ENCODE data around the gene ARL11. TPM values are rescaled to one million over a fixed set of nuclear protein-coding genes. Genes with fewer than 3 reads are reported as not detected.

The ARL11 gene
- total and polyA plus RNA-seq, 2 of the 4 experiments (the other 2 are of a cell fraction): not detected

- no peaks in the 10 kb centered on the region for H4K20me1 ChIP-seq (ENCODE audit: insufficient read depth, low read length)
- H3K4me3 ChIP-seq (ENCODE audit: insufficient read depth, low read depth, low read length): no peak overlapping the region
- H3K9me3 ChIP-seq (ENCODE audit: control insufficient read depth, insufficient read depth, low read length): no peaks in the 10 kb centered on the region
- no peak overlapping the region for H2AK9ac ChIP-seq (replicated peaks; ENCODE audit: low read depth, low read length, poor library complexity)
- H3K4ac ChIP-seq (ENCODE audit: low read depth, low read length): no peak overlapping the region
- TF ChIP-seq CHD1 (IDR thresholded peaks at IDR 0.05; ENCODE audit: low read depth, low read length) (no peak), USF2 (IDR thresholded peaks at IDR 0.05; ENCODE audit: low read depth, low read length) (no peak), POLR2A (IDR thresholded peaks at IDR 0.05; ENCODE audit: low read depth, low read length) (no peak), CEBPB (IDR thresholded peaks at IDR 0.05; ENCODE audit: low read depth, low read length) (no peak), ELK1 (IDR thresholded peaks at IDR 0.05; ENCODE audit: borderline replicate concordance, low read depth, low read length) (no peak), MAZ (IDR thresholded peaks at IDR 0.05; ENCODE audit: borderline replicate concordance, low read depth, low read length) (no peak), RFX5 (IDR thresholded peaks at IDR 0.05; ENCODE audit: low read depth, low read length) (no peak), CTCF (conservative IDR thresholded peaks at IDR 0.05; ENCODE audit: low read depth, low read length) (no peak), RCOR1 (IDR thresholded peaks at IDR 0.05; ENCODE audit: insufficient replicate concordance, low read length) (no peak), FOS (IDR thresholded peaks at IDR 0.05; ENCODE audit: low read depth, low read length) (no peak), SMC3 (IDR thresholded peaks at IDR 0.05; ENCODE audit: low read depth, low read length) (no peak), MXI1 (IDR thresholded peaks at IDR 0.05; ENCODE audit: borderline replicate concordance, low read depth, low read length) (no peak), BHLHE40 (IDR thresholded peaks at IDR 0.05; ENCODE audit: low read depth, low read length) (no peak), MAFK (IDR thresholded peaks at IDR 0.05; ENCODE audit: low read depth, low read length) (no peak), RAD21 (IDR thresholded peaks at IDR 0.05; ENCODE audit: low read length) (no peak), NFE2L2 (IDR thresholded peaks at IDR 0.05; ENCODE audit: low read depth, low read length) (no peak)
- no peak overlapping the region for H4K91ac ChIP-seq (ENCODE audit: insufficient read depth, low read depth, low read length)
- dilution Hi-C loops (cut with HindIII; ENCODE audit: low sequenced_read_pairs, unreplicated experiment) (no loop called here), intact Hi-C loops (cut with micrococcal nuclease) (no loop called here), in situ Hi-C loops (cut with MboI; ENCODE audit: low sequenced_read_pairs) (no loop called here)
- no peak overlapping the region for H2AFZ ChIP-seq (replicated peaks; ENCODE audit: low read length, poor library complexity)
- POLR2A ChIA-PET (ENCODE audit: unreplicated experiment): no interaction called here
- no peaks in the 10 kb centered on the region for H3K36me3 ChIP-seq (ENCODE audit: control insufficient read depth, insufficient read depth, low read length)
- no peaks in the 10 kb centered on the region for H3K27me3 ChIP-seq (ENCODE audit: control insufficient read depth, insufficient read depth, low read length)
- H2BK120ac ChIP-seq (ENCODE audit: low read depth, low read length): no peak overlapping the region
- H4K5ac ChIP-seq (ENCODE audit: low read depth, low read length): no peak overlapping the region
- no peak overlapping the region for H2BK5ac ChIP-seq (ENCODE audit: low read depth, low read length, poor library complexity, severe bottlenecking)
- no peak overlapping the region for H3K14ac ChIP-seq (replicated peaks; ENCODE audit: low read depth, low read length)
- peaks cover under 1% of the 10 kb centered on the region; the same call in 1 of the 2 replicates for H3K4me1 ChIP-seq (ENCODE audit: control insufficient read depth, insufficient read depth, low read length)
- BruUV-seq (replicated peaks): no TSS peak
- no peak overlapping the region for H2BK15ac ChIP-seq (ENCODE audit: low read depth, low read length)
- H3K23ac ChIP-seq (ENCODE audit: low read depth, low read length): no peak overlapping the region
- WGBS, 2 experiments (ENCODE audit: extremely low coverage in 2 of 2, insufficient read length in 1 of 2): 100% methylated on average over 1 of the region's 5 CpGs; no CpG with 5 or more reads in 1 of the 2 experiments
- H3K18ac ChIP-seq (ENCODE audit: low read depth, low read length): no peak overlapping the region
- H2AK5ac ChIP-seq (ENCODE audit: low read depth, low read length): no peak overlapping the region
- no peak overlapping the region for H3K56ac ChIP-seq (ENCODE audit: extremely low read depth, insufficient read depth, low read length)
- H2BK20ac ChIP-seq (ENCODE audit: low read depth, low read length): no peak overlapping the region
- CTCF ChIA-PET: no interaction called here
- no peaks in the 10 kb centered on the region for H3K9me1 ChIP-seq (ENCODE audit: insufficient read depth, low read length)
- ATAC-seq (ENCODE audit: low read depth): no peak
- H3K27ac ChIP-seq (ENCODE audit: insufficient read depth, low read length): no peak overlapping the region
- no peak overlapping the region for H3K9ac ChIP-seq (ENCODE audit: low read depth, low read length)
- DNase-seq: no peak
- no peaks in the 10 kb centered on the region for H3K79me1 ChIP-seq (ENCODE audit: low read depth in 1 of 2, low read length in 2 of 2)
- no peak overlapping the region for H4K8ac ChIP-seq (ENCODE audit: low read depth in 2 of 2, low read length in 2 of 2)
- H3K4me2 ChIP-seq (ENCODE audit: low read depth, low read length): no peak overlapping the region
Measured at GRCh38 chr13:49636705-49637104, 8.4 kb downstream of the ARL11 start.
